Peyer's patch (tissue), 4 donors: Measurements from ENCODE around the gene AKAP13.

Experiments
- POLR2A ChIP-seq, 2 donors: fragments of 450-650 bp; IDR thresholded peaks; one replicate each; pipeline ENCODE4 v1.5.1; 2017; ENCODE audit warnings: antibody characterized with exemption in 2 of 2, mild to moderate bottlenecking in 2 of 2, moderate library complexity in 2 of 2
- TF ChIP-seq, protein P1 (sequence below), 6 experiments: fragments of 450-650 bp in 4 of 6; fragments of 200-600 bp in 2 of 6; sonication (generic) in 1 of 6; IDR thresholded peaks; one replicate each; pipeline ENCODE4 v1.5.1; 2017 to 2019; ENCODE audit warnings: antibody characterized with exemption in 6 of 6, mild to moderate bottlenecking in 3 of 6, moderate library complexity in 1 of 6

DNA sequence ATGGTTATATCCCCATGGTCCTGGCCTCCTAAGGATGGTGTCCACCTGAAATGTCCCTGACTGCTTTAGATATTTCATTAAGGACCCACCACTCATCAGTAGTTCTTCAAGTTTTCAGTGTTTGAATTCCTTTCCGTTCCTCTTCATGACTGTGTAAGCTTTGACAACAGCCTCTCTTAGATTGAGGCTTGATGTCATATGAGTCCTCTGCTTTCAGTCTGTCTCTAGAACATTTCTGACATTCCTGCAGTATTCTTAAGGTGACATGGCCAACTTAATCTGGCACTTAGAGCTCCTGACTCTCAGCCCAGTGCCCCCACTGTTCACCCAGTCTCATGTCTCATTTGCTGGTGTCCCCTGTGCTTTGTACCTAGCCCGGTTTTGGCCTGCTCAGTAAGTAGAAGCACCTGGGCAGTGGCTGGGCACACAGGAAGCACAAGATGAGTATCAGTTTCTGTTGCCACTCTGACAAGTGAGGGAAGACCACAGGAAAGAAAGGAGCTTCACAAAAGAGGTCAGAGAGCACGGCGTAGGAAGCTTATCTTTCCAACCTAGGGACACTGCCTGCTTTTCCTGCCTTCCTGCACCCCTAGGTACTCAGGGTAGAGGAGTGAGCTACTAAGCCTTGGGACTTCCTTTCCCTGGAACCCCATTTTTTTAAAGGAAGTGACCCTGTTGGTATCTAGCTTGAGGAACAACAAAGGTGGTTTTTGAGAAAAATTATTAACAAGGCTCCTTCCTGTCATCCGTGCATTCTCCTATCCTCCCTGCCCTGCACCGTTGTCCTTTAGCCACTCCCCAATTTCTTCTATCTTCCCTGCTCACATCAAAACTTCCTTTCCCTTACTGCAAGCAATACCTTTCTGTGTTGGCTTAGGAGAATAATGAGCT, 311.2 kb downstream of the AKAP13 start:
- TF ChIP-seq, protein P1, sequence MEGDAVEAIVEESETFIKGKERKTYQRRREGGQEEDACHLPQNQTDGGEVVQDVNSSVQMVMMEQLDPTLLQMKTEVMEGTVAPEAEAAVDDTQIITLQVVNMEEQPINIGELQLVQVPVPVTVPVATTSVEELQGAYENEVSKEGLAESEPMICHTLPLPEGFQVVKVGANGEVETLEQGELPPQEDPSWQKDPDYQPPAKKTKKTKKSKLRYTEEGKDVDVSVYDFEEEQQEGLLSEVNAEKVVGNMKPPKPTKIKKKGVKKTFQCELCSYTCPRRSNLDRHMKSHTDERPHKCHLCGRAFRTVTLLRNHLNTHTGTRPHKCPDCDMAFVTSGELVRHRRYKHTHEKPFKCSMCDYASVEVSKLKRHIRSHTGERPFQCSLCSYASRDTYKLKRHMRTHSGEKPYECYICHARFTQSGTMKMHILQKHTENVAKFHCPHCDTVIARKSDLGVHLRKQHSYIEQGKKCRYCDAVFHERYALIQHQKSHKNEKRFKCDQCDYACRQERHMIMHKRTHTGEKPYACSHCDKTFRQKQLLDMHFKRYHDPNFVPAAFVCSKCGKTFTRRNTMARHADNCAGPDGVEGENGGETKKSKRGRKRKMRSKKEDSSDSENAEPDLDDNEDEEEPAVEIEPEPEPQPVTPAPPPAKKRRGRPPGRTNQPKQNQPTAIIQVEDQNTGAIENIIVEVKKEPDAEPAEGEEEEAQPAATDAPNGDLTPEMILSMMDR (IDR thresholded peaks at IDR 0.05), result no peak
- TF ChIP-seq POLR2A (IDR thresholded peaks at IDR 0.05), result no peak
